ENCODE measurements around the gene PHF21B.
"Not testable (repeated sequence)": the region's sequence is repeated elsewhere in the genome, so short reads cannot be mapped to it uniquely, and the experiment has no call there.

The PHF21B gene

GRCh38 chr22:44913198-44913983 is 96.4 kb downstream of the PHF21B start:
- DNase-seq (ENCODE audit: insufficient read length, low spot score) (no peak), FAIRE-seq (no peak)
- TF ChIP-seq POLR2A (IDR thresholded peaks at IDR 0.05; ENCODE audit: low read depth, low read length) = no peak

DNA sequence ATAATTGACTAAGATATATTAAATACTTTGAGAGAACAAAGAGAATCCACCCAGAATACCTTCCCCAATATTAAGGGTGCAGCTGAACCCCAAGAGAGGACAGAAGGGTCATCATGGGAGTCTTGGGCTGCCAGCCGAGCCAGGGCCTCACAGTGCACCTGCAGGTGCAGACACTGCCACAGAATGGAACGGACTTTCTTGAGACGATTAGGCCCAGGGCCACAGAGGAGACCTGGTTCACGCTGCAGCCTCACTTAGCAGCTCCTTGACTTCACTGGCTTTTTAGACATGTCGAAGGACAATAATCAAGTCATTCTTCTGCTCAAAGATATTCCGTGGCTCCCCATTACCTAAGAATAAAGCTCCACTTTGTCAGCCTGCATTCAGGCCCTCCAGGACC is 100.6 kb downstream of the PHF21B start:
- no peak for TF ChIP-seq POLR2A (IDR thresholded peaks at IDR 0.05; ENCODE audit: low read depth, low read length)
- FAIRE-seq = no peak
- DNase-seq (ENCODE audit: insufficient read length, low spot score) = no peak

GRCh38 chr22:44907765-44908737 is 101.8 kb downstream of the PHF21B start:
- DNase-seq (ENCODE audit: insufficient read length, low spot score) (no peak), FAIRE-seq (no peak)
- TF ChIP-seq POLR2A (IDR thresholded peaks at IDR 0.05; ENCODE audit: low read depth, low read length) = no peak

DNA sequence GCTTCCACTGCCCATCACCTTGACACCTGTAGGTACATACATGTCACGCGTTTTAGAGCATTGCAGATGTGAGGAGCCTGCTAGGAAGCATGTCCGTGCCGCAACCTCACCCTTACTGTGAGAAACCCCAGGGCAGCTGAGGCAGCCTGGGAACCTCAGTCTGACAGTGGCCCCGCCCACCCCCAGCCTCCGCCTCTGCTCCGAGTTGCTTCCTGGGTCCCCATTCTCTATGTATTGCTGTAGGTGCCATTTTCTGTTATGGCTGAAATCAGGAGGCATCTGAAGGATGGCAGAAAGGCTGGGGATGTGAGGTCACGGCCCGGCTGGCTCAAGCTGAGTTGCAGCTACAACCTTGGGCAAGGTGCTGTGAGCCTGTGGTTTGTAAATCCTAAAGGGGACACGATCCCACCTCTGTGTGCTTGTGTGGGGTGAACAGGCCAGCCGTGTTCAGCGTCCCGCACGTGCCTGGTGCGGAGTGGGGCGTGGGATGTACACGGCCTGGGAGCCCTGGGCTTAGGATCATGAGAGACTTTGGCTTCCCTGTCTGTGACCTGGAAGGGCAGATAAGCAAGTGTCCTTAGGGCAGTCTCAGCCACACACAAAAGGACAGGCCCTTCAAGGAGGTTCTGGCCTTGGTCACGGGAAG is 102.7 kb downstream of the PHF21B start:
- FAIRE-seq (no peak), DNase-seq (ENCODE audit: insufficient read length, low spot score) (no peak)
- TF ChIP-seq POLR2A (IDR thresholded peaks at IDR 0.05; ENCODE audit: low read depth, low read length) = no peak

DNA sequence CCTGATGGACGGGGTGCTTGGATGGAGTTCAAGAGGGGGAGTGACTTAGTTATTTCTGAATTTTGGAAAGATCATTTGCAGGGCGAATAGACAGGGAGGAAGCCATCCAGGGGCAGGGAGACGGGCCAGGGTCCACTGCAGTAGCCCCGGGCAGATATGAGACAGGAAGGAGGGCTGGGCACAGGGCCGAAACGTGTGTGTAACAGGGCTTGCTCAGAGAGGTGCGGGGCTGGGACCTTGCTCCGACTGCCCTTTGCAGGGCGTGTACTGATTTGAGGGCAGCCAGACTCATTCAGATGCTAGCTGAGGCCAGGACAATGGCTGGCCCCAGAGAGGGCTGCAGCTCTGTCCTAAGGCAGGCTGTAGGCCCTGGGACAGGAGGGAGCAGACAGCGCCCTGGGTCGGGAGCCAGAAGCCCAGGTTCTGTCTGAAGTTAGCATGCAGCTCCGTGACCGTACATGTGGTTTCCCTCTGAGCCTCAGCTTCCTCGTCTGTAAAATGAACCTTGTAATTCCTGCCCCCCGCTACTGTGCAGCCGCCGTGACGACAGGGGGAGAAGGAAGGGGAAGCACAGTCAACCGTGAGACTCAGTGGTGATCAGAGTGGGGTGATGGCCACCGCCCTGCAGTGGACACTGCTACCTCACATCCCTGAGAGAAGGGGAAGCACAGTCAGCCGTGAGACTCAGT is 103.4 kb downstream of the PHF21B start:
- no peak for TF ChIP-seq POLR2A (IDR thresholded peaks at IDR 0.05; ENCODE audit: low read depth, low read length)
- no peak for DNase-seq (ENCODE audit: insufficient read length, low spot score)
- no peak for FAIRE-seq

GRCh38 chr22:44904492-44905152 is 105.2 kb downstream of the PHF21B start:
- FAIRE-seq; DNase-seq (ENCODE audit: insufficient read length, low spot score): not testable (repeated sequence)

DNA sequence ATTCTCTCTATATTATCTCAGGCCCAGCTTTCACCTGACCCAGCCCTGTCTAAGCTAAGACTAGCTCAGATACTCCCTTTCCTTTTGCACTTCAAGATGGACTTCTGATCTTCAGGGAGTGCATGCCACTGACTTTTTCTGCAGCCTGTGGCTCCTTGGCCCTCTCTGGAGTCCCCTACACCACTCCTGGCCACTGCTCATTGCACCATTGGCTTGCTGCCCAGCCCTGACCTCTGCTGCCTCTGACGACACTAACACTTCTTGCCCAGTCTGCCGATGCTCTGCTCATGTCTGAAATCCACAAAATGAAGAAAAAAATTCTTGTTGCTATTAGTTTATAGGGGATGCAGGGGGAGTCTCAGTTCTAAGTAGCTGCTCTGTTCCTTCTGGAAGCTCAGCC is 106.6 kb downstream of the PHF21B start:
- peak; percentile 30 for FAIRE-seq

DNA sequence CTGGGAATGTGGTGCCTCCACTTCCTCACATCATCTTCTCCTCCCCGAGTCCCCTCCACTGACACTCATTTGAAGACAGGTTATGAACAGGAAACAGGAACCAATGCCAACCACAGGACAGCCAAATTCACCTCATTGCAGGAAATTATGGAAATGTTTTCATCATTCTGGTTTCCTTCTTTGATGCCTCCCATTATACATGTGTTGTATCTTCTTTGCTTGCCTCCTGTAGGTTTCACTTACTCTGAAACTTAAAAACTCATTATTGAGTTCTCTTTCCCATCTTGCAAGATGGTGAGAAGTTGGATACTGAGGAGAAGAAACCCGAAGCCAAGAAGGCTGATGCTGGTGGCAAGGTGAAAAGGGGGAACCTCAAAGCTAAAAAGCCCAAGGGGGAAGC is 108.5 kb downstream of the PHF21B start:
- TF ChIP-seq POLR2A (IDR thresholded peaks at IDR 0.05; ENCODE audit: low read depth, low read length) = no peak
- DNase-seq (ENCODE audit: insufficient read length, low spot score) (no peak), FAIRE-seq (no peak)

More for the DNA sequence above, 106.6 kb downstream of the PHF21B start:
- DNase-seq (ENCODE audit: insufficient read length, low spot score) = not testable (repeated sequence)

- FAIRE-seq (no peak), DNase-seq (ENCODE audit: insufficient read length, low spot score) (no peak)
- no peak for TF ChIP-seq POLR2A (IDR thresholded peaks at IDR 0.05; ENCODE audit: low read depth, low read length)
These were observed 111.6 kb downstream of the PHF21B start for GRCh38 chr22:44898236-44898635.

GRCh38 chr22:44895296-44896055 is 114.3 kb downstream of the PHF21B start:
- no peak for DNase-seq (ENCODE audit: insufficient read length, low spot score)
- no peak for FAIRE-seq
- no peak for TF ChIP-seq POLR2A (IDR thresholded peaks at IDR 0.05; ENCODE audit: low read depth, low read length)

GRCh38 chr22:44894782-44895181 is 115.0 kb downstream of the PHF21B start:
- DNase-seq (ENCODE audit: insufficient read length, low spot score) = no peak
- FAIRE-seq = no peak
- TF ChIP-seq POLR2A (IDR thresholded peaks at IDR 0.05; ENCODE audit: low read depth, low read length) = no peak

DNA sequence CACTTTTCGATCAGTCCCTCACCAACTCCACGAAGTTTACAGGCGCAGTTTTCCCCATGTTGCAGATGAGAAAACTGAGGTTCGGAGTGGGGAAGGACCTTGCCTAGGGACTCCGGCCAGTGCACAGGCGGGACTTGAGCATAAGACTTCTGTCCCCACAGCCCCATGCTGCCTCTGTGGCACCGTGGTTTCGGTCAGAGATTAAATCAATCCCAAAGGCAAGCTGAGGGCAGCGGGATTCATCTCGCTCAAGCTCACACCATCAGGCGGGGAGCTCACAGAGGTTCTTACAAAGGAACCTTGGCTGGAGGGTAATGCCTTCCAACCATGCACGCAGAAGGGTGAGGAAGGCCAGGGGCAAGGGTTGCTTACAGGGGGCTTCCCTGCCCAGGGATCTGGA is 115.5 kb downstream of the PHF21B start:
- no peak for TF ChIP-seq POLR2A (IDR thresholded peaks at IDR 0.05; ENCODE audit: low read depth, low read length)
- FAIRE-seq (no peak), DNase-seq (ENCODE audit: insufficient read length, low spot score) (no peak)

- no peak for TF ChIP-seq POLR2A (IDR thresholded peaks at IDR 0.05; ENCODE audit: low read depth, low read length)
- FAIRE-seq = no peak
- DNase-seq (ENCODE audit: insufficient read length, low spot score) = no peak
These were observed 116.1 kb downstream of the PHF21B start for GRCh38 chr22:44893731-44894080.

Measured in H54 (cell line).